Raji (cell line): ENCODE measurements around the gene CDC42.

Experiments used
- POLR2A ChIP-seq: IDR thresholded peaks from 2 replicates; pipeline ENCODE4 v1.6.1; 2011; ENCODE audit warnings: low read depth, low read length, control low read depth; ENCODE audit not compliant: insufficient read depth

CDC42 gene

DNA sequence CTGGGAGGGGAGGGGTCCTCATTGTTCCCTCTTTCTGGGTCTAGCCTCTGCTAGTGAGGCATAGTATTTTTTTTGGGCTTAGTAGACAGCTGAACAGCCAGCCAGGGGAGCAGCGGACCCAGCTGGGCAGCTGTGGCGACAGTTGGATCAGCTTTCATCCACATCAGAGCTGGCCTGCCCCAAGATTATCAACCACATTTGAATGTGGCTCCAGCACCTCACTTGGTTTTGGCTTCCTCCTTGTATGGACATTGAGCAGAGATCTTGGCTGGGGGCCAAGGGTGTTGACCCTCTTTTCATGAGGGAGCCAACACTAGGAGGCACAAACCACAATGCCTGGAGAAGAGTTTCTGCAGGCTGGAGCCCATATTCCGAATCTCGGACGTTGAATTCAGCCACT lies 65.3 kb downstream of the CDC42 start:
- no peak for TF ChIP-seq POLR2A

DNA sequence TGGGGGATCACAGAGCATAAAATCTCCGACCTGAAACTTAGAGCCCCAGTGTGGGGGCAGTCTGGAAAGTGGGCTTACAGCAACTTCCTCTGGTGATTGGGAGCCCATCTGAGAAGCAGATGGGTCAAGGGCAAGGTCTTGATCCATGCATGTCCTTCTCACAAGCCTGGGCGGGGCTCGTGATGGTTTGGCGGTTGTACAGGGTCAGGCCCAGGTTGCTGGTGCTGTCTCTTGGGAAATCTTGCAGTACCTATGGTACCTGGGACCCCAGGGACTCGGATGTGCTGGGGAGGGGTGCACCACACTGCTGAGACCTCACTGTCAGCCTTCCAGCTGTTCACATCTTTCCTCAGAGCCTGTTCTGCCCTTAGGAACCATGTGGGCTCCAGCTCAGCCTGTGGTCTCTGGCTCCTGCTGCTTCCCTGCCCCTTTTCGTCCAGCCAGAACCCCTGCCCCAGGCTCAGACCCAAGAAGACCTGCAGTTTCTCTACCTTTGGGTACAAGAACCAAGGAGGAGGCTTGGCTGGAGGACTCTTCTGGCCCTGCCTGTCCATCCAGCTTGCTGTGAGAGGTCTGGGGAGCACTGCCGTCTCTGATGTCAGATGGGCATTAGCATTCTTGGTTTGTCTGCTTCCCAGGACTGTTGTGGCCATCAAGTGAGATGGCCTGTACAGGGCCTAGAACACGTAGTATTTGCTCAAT lies 65.9 kb downstream of the CDC42 start:
- TF ChIP-seq POLR2A, result no peak

DNA sequence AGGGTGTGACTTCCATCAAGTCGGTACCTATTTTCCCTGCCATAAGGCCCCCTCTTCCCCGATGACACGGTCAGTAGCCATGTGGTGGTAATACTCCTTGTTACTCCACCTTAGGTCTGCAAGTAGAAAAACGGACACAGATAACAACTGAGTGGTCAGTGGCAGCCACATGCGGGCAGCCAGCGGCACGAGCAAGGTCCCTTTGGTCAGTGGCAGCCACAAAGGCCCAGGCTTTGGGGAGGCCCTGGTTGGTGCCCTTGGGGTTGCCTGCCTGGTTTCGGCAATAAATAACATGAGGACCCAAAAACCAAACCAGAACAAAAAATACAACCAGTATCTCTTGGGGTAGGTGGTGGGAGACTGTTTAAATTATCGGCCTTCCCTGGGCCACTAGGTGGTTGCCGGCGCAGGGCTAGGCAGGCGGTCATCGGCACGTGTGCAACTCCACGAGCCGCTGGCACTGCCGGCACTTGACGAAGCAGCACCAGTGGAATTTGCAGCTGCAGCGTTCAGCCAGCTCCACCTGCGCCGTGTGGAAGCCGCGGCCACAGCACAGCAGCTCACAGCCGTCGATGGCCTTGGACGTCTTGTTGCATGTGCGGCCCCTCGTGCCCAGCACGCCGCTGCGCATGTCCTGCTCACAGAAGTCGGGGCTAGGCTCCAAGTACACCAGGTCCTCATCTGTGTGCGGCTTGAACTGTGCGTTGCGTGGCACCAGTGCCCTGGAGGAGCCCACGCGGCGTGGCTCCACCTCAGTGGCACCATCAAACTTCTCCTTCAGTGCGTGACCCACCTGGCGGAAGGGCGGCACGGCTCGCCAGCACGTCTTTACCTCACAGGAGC lies 67.3 kb downstream of the CDC42 start:
- no peak for TF ChIP-seq POLR2A

DNA sequence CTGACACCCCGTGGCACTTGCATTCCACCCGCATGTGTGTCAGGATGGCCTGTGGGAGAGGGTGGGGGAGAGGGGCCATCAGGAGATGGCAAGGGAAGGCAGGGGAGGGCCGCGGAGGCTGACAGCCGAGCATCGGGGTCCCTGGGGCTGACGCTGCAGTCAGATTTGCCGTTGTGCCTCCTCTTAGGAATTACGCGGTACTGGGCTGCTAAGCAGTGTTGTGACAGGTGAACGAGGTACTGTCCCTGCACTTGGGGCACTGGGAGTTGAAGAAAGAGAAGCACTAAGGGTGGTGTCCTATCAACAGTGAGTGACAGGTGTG lies 67.9 kb downstream of the CDC42 start:
- no peak for TF ChIP-seq POLR2A

DNA sequence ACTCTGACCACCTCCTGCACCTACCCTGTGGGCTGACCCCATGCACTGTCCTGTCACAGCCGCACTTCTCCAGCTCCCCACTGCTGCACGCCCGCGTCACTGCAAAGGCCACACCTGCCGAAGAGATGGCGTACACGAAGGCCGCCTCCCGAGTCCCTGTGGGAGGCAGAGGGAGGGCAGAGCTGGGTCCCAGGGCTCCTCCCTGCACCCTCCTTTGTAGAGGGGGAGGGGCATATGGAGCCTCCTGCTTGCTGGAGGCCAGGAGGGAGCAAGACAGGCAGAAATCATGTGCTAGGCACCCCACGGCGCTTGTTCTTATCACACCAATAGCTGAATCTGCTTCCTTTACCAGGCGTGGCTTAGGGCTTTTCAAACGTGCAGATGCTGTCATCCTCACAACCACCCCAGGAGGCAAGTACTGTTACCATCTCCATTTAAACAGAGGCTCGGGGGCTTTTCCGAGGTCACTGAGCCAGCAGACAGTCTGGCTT lies 69.0 kb downstream of the CDC42 start:
- no peak for TF ChIP-seq POLR2A

DNA sequence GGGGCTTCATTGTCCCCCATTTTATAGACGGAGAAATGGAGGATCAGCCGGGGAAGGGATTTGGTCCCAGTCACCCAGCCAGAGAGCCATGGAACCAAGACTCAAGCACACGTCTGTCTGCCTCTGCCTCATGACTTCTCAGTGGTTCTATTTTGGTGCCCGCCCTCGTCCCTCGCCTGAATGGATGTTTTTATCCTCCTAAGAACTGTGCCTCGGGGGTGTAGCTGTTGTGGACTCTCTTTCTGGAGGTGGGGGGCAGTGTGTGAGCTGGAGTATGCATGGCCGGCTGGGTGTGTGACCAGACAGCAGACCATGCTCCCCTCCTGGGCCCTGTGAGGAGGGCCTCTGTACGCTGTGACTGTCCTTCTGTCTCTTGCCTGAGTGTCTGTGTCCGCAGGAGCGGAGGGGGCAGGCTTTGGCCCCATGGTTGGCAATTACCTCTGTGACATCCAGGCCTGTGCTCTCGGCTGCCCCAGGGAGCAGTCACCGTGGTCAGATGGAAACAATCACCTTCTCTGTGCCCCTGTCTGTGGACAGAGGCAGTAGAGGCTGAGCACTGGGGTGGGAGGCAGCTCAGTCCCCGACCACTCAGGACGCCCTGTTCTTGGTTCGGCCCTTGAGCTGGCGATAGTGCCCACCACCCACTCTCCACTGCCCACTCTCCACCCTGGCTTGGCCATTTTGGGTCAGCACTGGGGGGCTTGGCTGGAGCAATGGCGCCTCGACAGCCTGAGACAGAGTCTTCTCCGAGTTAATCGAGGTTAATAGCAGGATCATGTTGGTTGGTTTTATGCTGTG lies 70.0 kb downstream of the CDC42 start:
- TF ChIP-seq POLR2A, result no peak

DNA sequence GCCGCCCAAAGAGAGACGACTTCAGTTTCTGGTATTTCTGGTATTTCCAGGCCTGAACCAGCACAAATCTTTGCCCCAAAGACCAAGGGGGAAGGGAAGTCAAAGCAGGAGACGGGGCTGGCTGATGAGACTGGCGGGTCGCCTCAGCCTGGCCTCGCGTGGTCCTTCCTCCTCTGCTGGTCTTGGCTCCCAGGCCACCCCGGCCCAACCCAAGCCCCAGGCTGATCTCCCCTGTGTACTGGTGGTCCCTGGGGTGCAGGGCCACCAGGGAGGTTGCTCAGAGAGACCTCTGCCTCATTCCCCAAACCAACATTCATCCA lies 70.5 kb downstream of the CDC42 start:
- no peak for TF ChIP-seq POLR2A

DNA sequence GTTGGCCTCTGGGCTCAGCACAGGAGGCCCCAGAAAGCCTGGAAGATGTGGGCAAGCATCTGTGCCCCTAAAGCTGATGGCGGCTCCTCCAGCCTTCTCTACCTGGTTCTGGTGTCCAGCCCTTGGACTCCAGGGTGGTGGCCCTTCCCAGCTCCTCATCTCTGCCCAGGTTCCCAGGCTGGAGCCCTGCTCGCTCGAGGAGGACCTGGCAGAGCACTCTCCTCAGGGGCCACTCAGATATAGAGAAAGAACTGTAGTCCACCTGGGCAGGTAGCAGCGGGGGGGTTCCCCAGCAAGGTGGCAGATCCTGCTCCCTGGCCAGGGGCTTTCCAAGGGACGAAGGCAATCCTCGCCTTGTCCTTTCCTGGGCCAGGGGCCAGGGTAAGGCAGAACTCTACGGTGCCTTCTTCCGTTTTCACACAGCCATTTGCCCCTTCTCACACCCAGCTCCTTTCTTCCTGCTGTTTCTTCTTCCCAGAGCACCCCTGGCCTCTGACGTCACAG lies 71.4 kb downstream of the CDC42 start:
- no peak for TF ChIP-seq POLR2A

DNA sequence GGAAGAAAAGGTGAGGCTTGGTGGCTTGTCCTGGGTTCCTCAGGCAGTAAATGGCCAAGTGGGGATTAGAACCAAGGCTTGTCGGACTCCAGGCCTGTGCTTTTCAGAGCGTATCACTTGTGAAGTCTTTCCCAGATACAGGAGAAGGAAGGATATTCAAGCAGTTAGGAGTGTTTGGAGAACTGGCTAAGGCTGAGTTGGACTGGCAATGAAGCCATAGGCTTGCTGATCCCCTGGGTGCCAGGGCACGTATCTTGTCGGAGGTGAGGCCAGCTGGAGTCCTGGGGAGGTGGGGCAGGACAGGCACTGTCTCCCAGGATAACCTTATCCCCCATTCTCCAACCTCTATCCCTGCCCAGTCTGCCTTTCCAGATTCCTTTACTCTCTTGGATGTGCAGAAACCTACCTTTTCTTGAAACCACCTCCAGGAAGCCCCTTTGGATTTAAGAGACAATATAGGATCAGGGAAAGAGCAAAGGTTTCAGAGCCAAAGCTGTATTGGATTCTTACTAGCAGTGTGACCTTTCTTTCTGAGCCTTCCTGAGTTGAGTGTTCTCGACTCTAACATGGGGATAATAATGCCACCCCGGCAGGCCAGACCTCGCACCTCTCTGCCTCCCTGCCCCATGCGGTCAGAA lies 72.2 kb downstream of the CDC42 start:
- no peak for TF ChIP-seq POLR2A

DNA sequence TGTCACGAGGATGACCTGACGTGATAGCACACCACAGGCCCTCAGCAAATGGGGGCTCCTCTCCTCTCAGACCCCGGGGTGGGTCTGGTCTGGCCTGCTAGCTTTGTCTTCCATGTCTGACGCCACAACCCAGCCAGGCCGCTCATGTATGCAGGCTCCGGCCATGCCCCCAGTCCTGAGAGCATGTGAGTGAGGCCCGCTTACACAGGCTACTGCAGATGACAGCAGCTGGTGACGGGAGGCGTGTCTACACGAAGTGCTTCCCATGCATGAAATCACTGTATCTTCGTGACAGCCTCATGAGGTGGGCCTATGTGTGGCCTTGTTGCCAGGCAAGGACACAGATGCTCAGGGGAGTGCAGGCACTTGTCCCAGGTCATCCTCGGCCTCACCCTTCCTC lies 74.0 kb downstream of the CDC42 start:
- TF ChIP-seq POLR2A, result no peak

DNA sequence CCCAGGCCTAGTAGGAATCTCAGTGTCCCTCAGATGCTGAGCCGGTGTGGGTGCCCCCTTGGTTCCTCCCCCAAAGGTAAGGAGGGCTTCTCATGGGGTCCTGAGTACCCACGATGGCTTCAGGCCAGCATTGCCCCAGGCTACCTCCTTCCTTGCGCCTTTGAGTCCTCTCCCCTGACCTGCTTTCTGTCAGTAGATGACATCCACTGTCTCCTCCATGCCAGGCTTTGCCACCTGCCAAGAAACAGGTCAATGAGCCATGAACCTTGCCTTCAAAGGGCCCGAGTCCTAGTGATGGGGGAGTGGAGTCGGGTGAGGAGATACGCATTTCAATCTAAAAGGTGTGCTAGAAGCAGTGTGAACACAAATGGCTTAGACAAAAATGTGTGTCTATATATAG lies 74.7 kb downstream of the CDC42 start:
- no peak for TF ChIP-seq POLR2A

DNA sequence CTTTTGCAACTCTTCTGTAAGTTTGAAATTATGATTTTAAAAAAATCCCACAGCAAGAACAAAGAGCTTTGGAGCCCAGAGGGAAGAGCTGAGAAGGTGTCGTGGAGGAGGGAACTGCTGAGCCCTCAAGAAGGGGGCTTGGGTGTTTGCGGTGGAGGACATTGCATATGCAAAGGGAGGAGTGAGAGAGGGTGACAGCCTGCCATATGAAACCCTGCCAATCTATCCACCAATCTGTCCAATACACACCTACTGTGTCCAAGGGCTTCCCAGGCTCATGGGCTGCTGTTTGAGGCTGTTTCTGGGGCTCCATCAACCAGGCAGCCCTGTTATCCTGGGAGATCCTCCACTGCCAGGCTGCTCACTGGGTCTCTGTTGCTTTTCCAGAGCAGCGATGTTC lies 75.2 kb downstream of the CDC42 start:
- no peak for TF ChIP-seq POLR2A

DNA sequence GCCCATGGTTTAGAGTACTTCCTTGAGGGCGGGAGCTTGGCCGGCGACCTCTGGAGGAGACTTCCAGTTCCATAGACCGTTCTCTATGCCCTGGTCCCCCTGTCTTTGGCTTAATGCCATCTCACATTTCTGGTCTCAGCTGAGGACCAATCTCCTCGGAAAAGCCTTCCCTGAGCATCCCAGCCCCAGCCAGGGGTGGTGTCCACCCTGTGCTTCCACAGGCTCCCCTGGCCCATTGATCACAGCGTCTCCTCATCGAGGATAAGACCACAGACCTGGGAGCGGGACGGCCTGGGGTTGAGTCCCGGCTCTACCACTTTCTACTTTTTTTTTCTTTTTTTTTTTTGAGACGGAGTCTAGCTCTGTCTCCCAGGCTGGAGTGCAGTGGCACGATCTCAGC lies 75.9 kb downstream of the CDC42 start:
- no peak for TF ChIP-seq POLR2A

DNA sequence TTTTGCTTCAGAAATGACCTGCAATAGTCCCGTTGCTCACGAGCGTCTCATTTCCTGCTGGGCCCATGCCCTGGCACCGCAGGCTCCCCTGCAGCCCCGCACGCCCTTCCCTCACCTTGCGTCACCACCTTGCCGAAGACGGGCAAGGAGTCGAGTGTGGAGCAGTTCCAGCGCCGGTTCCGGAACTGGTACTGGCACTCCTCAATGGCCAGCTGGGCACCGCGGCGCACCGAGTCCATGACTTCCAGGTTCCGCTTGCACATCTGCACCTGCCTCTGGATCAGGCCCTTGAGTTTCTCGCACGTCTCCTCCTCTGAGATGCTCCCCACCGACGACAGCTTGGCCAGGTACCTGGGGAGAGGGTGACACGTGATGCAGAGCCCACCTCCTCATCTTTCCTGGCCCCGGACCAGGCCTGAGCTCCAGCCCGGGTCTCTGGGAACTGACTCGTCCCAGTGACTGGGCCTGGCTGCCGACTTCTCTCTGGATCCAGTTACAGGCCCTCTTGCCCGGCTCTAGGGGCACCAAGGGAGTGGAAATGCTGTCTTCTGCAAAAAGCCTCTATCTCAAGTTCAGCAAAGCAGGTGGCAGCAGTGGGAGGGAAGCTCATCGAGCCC lies 77.1 kb downstream of the CDC42 start:
- TF ChIP-seq POLR2A, result no peak

DNA sequence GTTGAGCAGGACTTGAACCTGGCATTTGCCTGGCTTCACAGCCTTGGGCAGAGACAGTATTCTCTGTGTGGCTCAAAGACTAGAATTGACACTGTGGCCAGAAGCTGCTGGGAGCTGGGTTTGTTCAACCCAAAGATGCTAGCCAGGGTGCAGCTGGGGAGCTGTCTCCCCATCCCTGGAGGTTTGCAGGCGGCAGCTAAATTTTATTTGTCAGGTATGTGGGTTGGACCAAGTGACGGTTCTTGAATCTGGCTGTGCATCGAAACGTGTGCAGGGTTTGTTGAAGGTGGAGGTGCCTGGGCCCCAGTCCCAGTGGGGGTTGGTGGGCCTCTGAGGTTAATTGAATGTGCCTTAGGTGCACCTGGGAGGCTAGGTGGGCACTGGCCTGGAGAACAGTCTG lies 78.6 kb downstream of the CDC42 start:
- no peak for TF ChIP-seq POLR2A
